Measurements from ENCODE around the gene FSHB. TPM values are rescaled to one million over a fixed set of nuclear protein-coding genes. Genes with fewer than 3 reads are reported as not detected.

FSHB gene
- total RNA-seq, 2 donors from 2014 or later, result not detected

- TF ChIP-seq, protein P1, sequence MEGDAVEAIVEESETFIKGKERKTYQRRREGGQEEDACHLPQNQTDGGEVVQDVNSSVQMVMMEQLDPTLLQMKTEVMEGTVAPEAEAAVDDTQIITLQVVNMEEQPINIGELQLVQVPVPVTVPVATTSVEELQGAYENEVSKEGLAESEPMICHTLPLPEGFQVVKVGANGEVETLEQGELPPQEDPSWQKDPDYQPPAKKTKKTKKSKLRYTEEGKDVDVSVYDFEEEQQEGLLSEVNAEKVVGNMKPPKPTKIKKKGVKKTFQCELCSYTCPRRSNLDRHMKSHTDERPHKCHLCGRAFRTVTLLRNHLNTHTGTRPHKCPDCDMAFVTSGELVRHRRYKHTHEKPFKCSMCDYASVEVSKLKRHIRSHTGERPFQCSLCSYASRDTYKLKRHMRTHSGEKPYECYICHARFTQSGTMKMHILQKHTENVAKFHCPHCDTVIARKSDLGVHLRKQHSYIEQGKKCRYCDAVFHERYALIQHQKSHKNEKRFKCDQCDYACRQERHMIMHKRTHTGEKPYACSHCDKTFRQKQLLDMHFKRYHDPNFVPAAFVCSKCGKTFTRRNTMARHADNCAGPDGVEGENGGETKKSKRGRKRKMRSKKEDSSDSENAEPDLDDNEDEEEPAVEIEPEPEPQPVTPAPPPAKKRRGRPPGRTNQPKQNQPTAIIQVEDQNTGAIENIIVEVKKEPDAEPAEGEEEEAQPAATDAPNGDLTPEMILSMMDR (IDR thresholded peaks at IDR 0.05), result no peak
- TF ChIP-seq POLR2AphosphoS5 (IDR thresholded peaks at IDR 0.05), result no peak
- TF ChIP-seq POLR2A (IDR thresholded peaks at IDR 0.05), result no peak
- Histone ChIP-seq H3K27me3 (replicated peaks; ENCODE audit: insufficient read depth) (no peaks in the 10 kb centered on the region), H3K4me1 (replicated peaks) (no peaks in the 10 kb centered on the region), H3K36me3 (no peaks in the 10 kb centered on the region), H3K4me3 (no peak overlapping the region), H3K9me3 (no peaks in the 10 kb centered on the region), H3K27ac (no peak overlapping the region)
- intact Hi-C loops (cut with DNase I), result no loop called here
- no peak for DNase-seq (ENCODE audit: low spot score)
Observed at GRCh38 chr11:30225642-30226041, 5.2 kb upstream of the FSHB start.

- no peaks in the 10 kb centered on the region for H3K9me3 ChIP-seq
- H3K4me1 ChIP-seq (replicated peaks), result no peaks in the 10 kb centered on the region
- intact Hi-C loops (cut with DNase I), result no loop called here
- DNase-seq (ENCODE audit: low spot score), result no peak
- no peak overlapping the region for H3K4me3 ChIP-seq
- no peaks in the 10 kb centered on the region for H3K27me3 ChIP-seq (replicated peaks; ENCODE audit: insufficient read depth)
- no peak overlapping the region for H3K27ac ChIP-seq
- 87% methylated on average over 5 of the region's 5 CpGs for WGBS
- no peaks in the 10 kb centered on the region for H3K36me3 ChIP-seq
- TF ChIP-seq POLR2A (IDR thresholded peaks at IDR 0.05) (no peak), POLR2AphosphoS5 (IDR thresholded peaks at IDR 0.05) (no peak)
- TF ChIP-seq, protein P1 (IDR thresholded peaks at IDR 0.05), result no peak
Observed at GRCh38 chr11:30228323-30228884, 2.4 kb upstream of the FSHB start.

DNA sequence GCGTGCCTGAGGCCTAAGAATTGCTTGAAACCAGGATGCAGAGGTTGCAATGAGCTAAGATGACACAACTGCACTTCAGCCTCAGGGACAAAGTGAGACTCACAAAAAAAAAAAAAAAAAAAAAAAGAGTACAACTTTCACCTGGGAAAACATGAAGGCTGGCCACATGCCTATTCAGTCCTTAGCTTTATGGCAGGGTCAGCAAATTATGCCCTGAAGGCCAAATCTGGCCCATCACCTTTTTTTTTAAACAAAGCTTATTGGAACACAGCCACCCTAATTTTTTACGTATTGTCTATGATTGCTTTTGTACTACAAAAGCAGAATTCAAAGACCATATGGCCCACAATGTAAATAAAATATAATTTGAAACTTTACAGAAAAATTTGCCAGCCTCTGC is 8.2 kb downstream of the FSHB start:
- intact Hi-C loops (cut with DNase I), result no loop called here
- WGBS, result 62% methylated on average over 2 of the region's 2 CpGs
- Histone ChIP-seq H3K4me3 (no peak overlapping the region), H3K27ac (no peak overlapping the region), H3K36me3 (no peaks in the 10 kb centered on the region), H3K27me3 (replicated peaks; ENCODE audit: insufficient read depth) (no peaks in the 10 kb centered on the region), H3K9me3 (no peaks in the 10 kb centered on the region), H3K4me1 (replicated peaks) (no peaks in the 10 kb centered on the region)
- DNase-seq (ENCODE audit: low spot score), result no peak
- TF ChIP-seq, protein P1 (IDR thresholded peaks at IDR 0.05), result no peak
- no peak for TF ChIP-seq POLR2AphosphoS5 (IDR thresholded peaks at IDR 0.05)

GRCh38 chr11:30244265-30244664 is 13.5 kb downstream of the FSHB start:
- TF ChIP-seq POLR2AphosphoS5 (IDR thresholded peaks at IDR 0.05) (no peak), POLR2A (IDR thresholded peaks at IDR 0.05) (no peak)
- TF ChIP-seq, protein P1 (IDR thresholded peaks at IDR 0.05), result no peak
- H3K27ac ChIP-seq, result no peak overlapping the region
- intact Hi-C loops (cut with DNase I), result no loop called here
- no peaks in the 10 kb centered on the region for H3K36me3 ChIP-seq
- no peaks in the 10 kb centered on the region for H3K9me3 ChIP-seq
- 41% methylated on average over 1 of the region's 1 CpG for WGBS
- no peak overlapping the region for H3K4me3 ChIP-seq
- H3K27me3 ChIP-seq (replicated peaks; ENCODE audit: insufficient read depth), result no peaks in the 10 kb centered on the region
- DNase-seq (ENCODE audit: low spot score), result no peak
- H3K4me1 ChIP-seq (replicated peaks), result no peaks in the 10 kb centered on the region

- DNase-seq (ENCODE audit: low spot score), result no peak
- intact Hi-C loops (cut with DNase I), result no loop called here
- Histone ChIP-seq H3K36me3 (no peaks in the 10 kb centered on the region), H3K4me3 (no peak overlapping the region), H3K9me3 (no peaks in the 10 kb centered on the region), H3K4me1 (replicated peaks) (no peaks in the 10 kb centered on the region), H3K27ac (no peak overlapping the region), H3K27me3 (replicated peaks; ENCODE audit: insufficient read depth) (no peaks in the 10 kb centered on the region)
- TF ChIP-seq POLR2A (IDR thresholded peaks at IDR 0.05) (no peak), POLR2AphosphoS5 (IDR thresholded peaks at IDR 0.05) (no peak)
- TF ChIP-seq, protein P1 (IDR thresholded peaks at IDR 0.05), result no peak
- WGBS, result 62% methylated on average over 2 of the region's 2 CpGs
Observed at GRCh38 chr11:30245621-30246020, 14.8 kb downstream of the FSHB start.

All from prostate gland (tissue), 2 donors.